ENCODE data around the gene CFAP91. TPM values are rescaled to one million over a fixed set of nuclear protein-coding genes. Genes with fewer than 3 reads are reported as not detected.
"Not testable (repeated sequence)": the region's sequence is repeated elsewhere in the genome, so short reads cannot be mapped to it uniquely, and the experiment has no call there.

Gene CFAP91
- total RNA-seq, 1 donor: 0.36 TPM

GRCh38 chr3:119675188-119675874, 27.5 kb upstream of the CFAP91 start:
- H2AFZ ChIP-seq (ENCODE audit: low read length): no peak overlapping the region
- peak overlapping the region; percentile 96 for H3K4me2 ChIP-seq (ENCODE audit: insufficient read depth, low read length)
- H3K27me3 ChIP-seq (ENCODE audit: insufficient read depth, low read length): no peaks in the 10 kb centered on the region
- H3K4me1 ChIP-seq (ENCODE audit: insufficient read depth, low read length): peaks cover 13% of the 10 kb centered on the region
- no peaks in the 10 kb centered on the region for H3K9me3 ChIP-seq (ENCODE audit: low read depth, low read length)
- no peak overlapping the region for H3K4me3 ChIP-seq (ENCODE audit: insufficient read depth, low read length)
- H4K20me1 ChIP-seq (ENCODE audit: insufficient read depth, low read length): no peaks in the 10 kb centered on the region
- H3K27ac ChIP-seq (ENCODE audit: low read depth, low read length): no peak overlapping the region
- TF ChIP-seq CTCF (IDR thresholded peaks at IDR 0.05; ENCODE audit: extremely low read depth, low read depth, low read length): no peak
- H3K79me2 ChIP-seq (ENCODE audit: insufficient read depth, low read length): peaks cover 12% of the 10 kb centered on the region
- H3K36me3 ChIP-seq (ENCODE audit: insufficient read depth, low read length): peaks cover 24% of the 10 kb centered on the region
- no peak for DNase-seq (ENCODE audit: insufficient read length, low spot score, missing footprints)

- Histone ChIP-seq H3K9me3 (ENCODE audit: low read depth, low read length) (no peaks in the 10 kb centered on the region), H3K27me3 (ENCODE audit: insufficient read depth, low read length) (no peaks in the 10 kb centered on the region), H3K79me2 (ENCODE audit: insufficient read depth, low read length) (peaks cover 12% of the 10 kb centered on the region), H3K36me3 (ENCODE audit: insufficient read depth, low read length) (peaks cover 23% of the 10 kb centered on the region), H3K4me2 (ENCODE audit: insufficient read depth, low read length) (peak overlapping the region; percentile 96), H3K4me3 (ENCODE audit: insufficient read depth, low read length) (peak overlapping the region; percentile 72), H3K27ac (ENCODE audit: low read depth, low read length) (peak overlapping the region; percentile 70), H3K4me1 (ENCODE audit: insufficient read depth, low read length) (peaks cover 13% of the 10 kb centered on the region), H4K20me1 (ENCODE audit: insufficient read depth, low read length) (no peaks in the 10 kb centered on the region), H2AFZ (ENCODE audit: low read length) (peak overlapping the region; percentile 91)
- no peak for DNase-seq (ENCODE audit: insufficient read length, low spot score, missing footprints)
- no peak for TF ChIP-seq CTCF (IDR thresholded peaks at IDR 0.05; ENCODE audit: extremely low read depth, low read depth, low read length)
Observed at GRCh38 chr3:119676020-119676419, 26.8 kb upstream of the CFAP91 start.

GRCh38 chr3:119676771-119677640, 25.8 kb upstream of the CFAP91 start, which contains the start of gene COX17:
Gene COX17 (minus strand): TSS chr3:119677406. CDS start chr3:119677310, 96 bp downstream.
- Histone ChIP-seq H3K9me3 (ENCODE audit: low read depth, low read length) (no peaks in the 10 kb centered on the region), H3K27me3 (ENCODE audit: insufficient read depth, low read length) (no peaks in the 10 kb centered on the region), H4K20me1 (ENCODE audit: insufficient read depth, low read length) (no peaks in the 10 kb centered on the region), H3K79me2 (ENCODE audit: insufficient read depth, low read length) (peaks cover 12% of the 10 kb centered on the region), H3K4me1 (ENCODE audit: insufficient read depth, low read length) (peaks cover 13% of the 10 kb centered on the region), H3K4me3 (ENCODE audit: insufficient read depth, low read length) (peak within 1 kb of the TSS; percentile 72), H3K4me2 (ENCODE audit: insufficient read depth, low read length) (peak within 1 kb of the TSS; percentile 96), H2AFZ (ENCODE audit: low read length) (peak within 1 kb of the TSS; percentile 93), H3K27ac (ENCODE audit: low read depth, low read length) (peak within 1 kb of the TSS; percentile 70), H3K36me3 (ENCODE audit: insufficient read depth, low read length) (peaks cover 15% of the 10 kb centered on the region)
- peak; percentile 96 for DNase-seq (ENCODE audit: insufficient read length, low spot score, missing footprints)
- TF ChIP-seq CTCF (IDR thresholded peaks at IDR 0.05; ENCODE audit: extremely low read depth, low read depth, low read length): no peak

DNA sequence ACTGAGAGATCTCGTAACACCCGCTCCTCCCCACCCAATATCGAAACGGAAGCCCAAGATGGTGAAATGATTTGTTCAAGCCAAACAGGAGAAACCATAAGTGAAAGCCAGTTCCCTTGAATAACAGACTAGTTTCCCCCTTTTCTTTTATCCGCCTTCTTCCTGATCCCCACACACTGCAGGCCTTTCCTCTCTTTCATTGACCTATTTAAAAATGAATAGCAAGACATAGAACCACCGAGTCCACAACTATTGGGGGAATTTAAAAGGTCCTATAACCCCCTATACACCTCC, 25.2 kb upstream of the CFAP91 start:
- no peak for TF ChIP-seq CTCF (IDR thresholded peaks at IDR 0.05; ENCODE audit: extremely low read depth, low read depth, low read length)

DNA sequence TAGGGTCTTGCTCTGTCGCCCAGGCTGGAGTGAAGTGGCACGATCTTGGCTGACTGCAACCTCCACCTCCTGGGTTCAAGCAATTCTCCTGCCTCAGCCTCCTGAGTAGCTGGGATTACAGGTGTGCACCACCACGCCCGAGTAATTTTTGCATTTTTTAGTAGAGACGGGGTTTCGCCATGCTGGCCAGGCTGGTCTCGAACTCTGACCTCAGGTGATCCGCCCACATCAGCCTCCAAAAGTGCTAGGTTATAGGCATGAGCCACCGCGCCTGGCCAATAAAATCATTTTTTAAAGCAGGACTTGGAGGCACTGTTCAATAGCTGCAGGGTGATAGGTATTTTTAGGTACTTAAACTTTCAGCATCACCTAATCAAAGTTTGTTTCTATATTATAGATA, 24.6 kb upstream of the CFAP91 start:
- not testable (repeated sequence) for H3K4me2 ChIP-seq (ENCODE audit: insufficient read depth, low read length); H4K20me1 ChIP-seq (ENCODE audit: insufficient read depth, low read length); H3K27me3 ChIP-seq (ENCODE audit: insufficient read depth, low read length); H3K27ac ChIP-seq (ENCODE audit: low read depth, low read length); H3K9me3 ChIP-seq (ENCODE audit: low read depth, low read length); DNase-seq (ENCODE audit: insufficient read length, low spot score, missing footprints); H2AFZ ChIP-seq (ENCODE audit: low read length); H3K4me3 ChIP-seq (ENCODE audit: insufficient read depth, low read length)
- Histone ChIP-seq H3K36me3 (ENCODE audit: insufficient read depth, low read length) (peaks cover 14% of the 10 kb centered on the region), H3K4me1 (ENCODE audit: insufficient read depth, low read length) (peaks cover 13% of the 10 kb centered on the region), H3K79me2 (ENCODE audit: insufficient read depth, low read length) (peaks cover 12% of the 10 kb centered on the region)

More for the DNA sequence above, 25.2 kb upstream of the CFAP91 start:
- no peaks in the 10 kb centered on the region for H3K9me3 ChIP-seq (ENCODE audit: low read depth, low read length)
- peaks cover 15% of the 10 kb centered on the region for H3K36me3 ChIP-seq (ENCODE audit: insufficient read depth, low read length)
- H3K4me2 ChIP-seq (ENCODE audit: insufficient read depth, low read length): peak overlapping the region; percentile 96
- peak overlapping the region; percentile 93 for H2AFZ ChIP-seq (ENCODE audit: low read length)
- H3K4me1 ChIP-seq (ENCODE audit: insufficient read depth, low read length): peaks cover 13% of the 10 kb centered on the region
- peak overlapping the region; percentile 72 for H3K4me3 ChIP-seq (ENCODE audit: insufficient read depth, low read length)
- peaks cover 12% of the 10 kb centered on the region for H3K79me2 ChIP-seq (ENCODE audit: insufficient read depth, low read length)
- no peaks in the 10 kb centered on the region for H3K27me3 ChIP-seq (ENCODE audit: insufficient read depth, low read length)
- H4K20me1 ChIP-seq (ENCODE audit: insufficient read depth, low read length): no peaks in the 10 kb centered on the region
- peak overlapping the region; percentile 52 for H3K27ac ChIP-seq (ENCODE audit: low read depth, low read length)
- DNase-seq (ENCODE audit: insufficient read length, low spot score, missing footprints): no peak
